H1 (cell line): ENCODE results near the gene DUOXA1. TPM values are rescaled to one million over a fixed set of nuclear protein-coding genes. Genes with fewer than 3 reads are reported as not detected.

Experiments used
- CTCF ChIA-PET: fragments of 300-600 bp; sonication (Branson Sonifier 250); formaldehyde crosslinking; loops from one replicate; lab custom pipeline; 2021; ENCODE audit not compliant: partially characterized antibody; lab: Charles Lee
- POLR2A ChIA-PET: fragments of 300-600 bp; sonication (Branson Sonifier 250); formaldehyde crosslinking; loops from one replicate; lab custom pipeline; 2021; ENCODE audit warnings: inconsistent platforms; ENCODE audit not compliant: partially characterized antibody; lab: Charles Lee
- DNase-seq, 2 experiments: peaks; one replicate each; pipeline versions ENCODE4 v3.0.0 to v3.0.0-alpha.2; 2010 to 2022; ENCODE audit warnings: low spot score in 2 of 2, low read depth in 1 of 2, mixed read lengths in 1 of 2
- FAIRE-seq: peaks from 2 replicates; lab custom pipeline; 2011; peaks lifted over from hg19 to GRCh38; lab: Jason Lieb, UNC
- H2AFZ ChIP-seq: 2 replicates; pipeline ENCODE4 v1.8.1; 2012; ENCODE audit warnings: low read length, inconsistent platforms
- H2AK5ac ChIP-seq: 2 replicates; pipeline ENCODE4 v1.6.1; 2013; ENCODE audit warnings: low read depth, low read length
- H2BK120ac ChIP-seq: replicated peaks from 2 replicates; pipeline ENCODE3; 2013; ENCODE audit warnings: low read depth, low read length, inconsistent platforms
- H2BK12ac ChIP-seq: 2 replicates; pipeline ENCODE4 v1.6.1; 2013; ENCODE audit warnings: low read depth, low read length
- H2BK15ac ChIP-seq: 2 replicates; pipeline ENCODE4 v1.6.1; 2013; ENCODE audit warnings: low read length
- H2BK20ac ChIP-seq: 2 replicates; pipeline ENCODE4 v1.6.1; 2013; ENCODE audit warnings: low read length
- H2BK5ac ChIP-seq: 2 replicates; pipeline ENCODE4 v1.6.1; 2013; ENCODE audit warnings: low read depth, low read length
- H3K14ac ChIP-seq: 2 replicates; pipeline ENCODE4 v1.6.1; 2013; ENCODE audit warnings: inconsistent platforms; ENCODE audit not compliant: insufficient read length
- H3K18ac ChIP-seq: 2 replicates; pipeline ENCODE4 v1.6.1; 2013; ENCODE audit warnings: low read length; ENCODE audit errors: extremely low read depth
- H3K23ac ChIP-seq: 2 replicates; pipeline ENCODE4 v1.6.1; 2013; ENCODE audit warnings: inconsistent platforms; ENCODE audit not compliant: insufficient read length
- H3K23me2 ChIP-seq: 2 replicates; pipeline ENCODE4 v1.6.1; 2013; ENCODE audit warnings: low read depth, low read length
- H3K27ac ChIP-seq: 2 replicates; pipeline ENCODE4 v1.6.1; 2011; ENCODE audit warnings: low read depth, low read length, inconsistent platforms
- H3K27me3 ChIP-seq, 4 experiments: replicated peaks in 1 of 4; 1 replicate in 1 of 4; 2 replicates in 3 of 4; pipeline versions ENCODE4 v1.6.1 to v1.8.1; 2011 to 2013; ENCODE audit warnings: low read length in 3 of 4, mild to moderate bottlenecking in 3 of 4, inconsistent platforms in 2 of 4, mixed read lengths in 2 of 4, moderate library complexity in 1 of 4; ENCODE audit not compliant: control insufficient read depth in 3 of 4, insufficient read depth in 3 of 4; ENCODE audit errors: extremely low read depth in 1 of 4
- H3K36me3 ChIP-seq, 4 experiments: 2 replicates each; pipeline versions ENCODE4 v1.6.1 to v1.8.1; 2011 to 2013; ENCODE audit warnings: mild to moderate bottlenecking in 4 of 4, low read length in 3 of 4, moderate library complexity in 2 of 4, control low read depth in 1 of 4, inconsistent platforms in 1 of 4; ENCODE audit not compliant: insufficient read depth in 4 of 4, control insufficient read depth in 2 of 4
- H3K4ac ChIP-seq: replicated peaks from 2 replicates; pipeline ENCODE3; 2013; ENCODE audit warnings: low read length, low read depth, mixed read lengths, inconsistent platforms; ENCODE audit not compliant: insufficient read length
- H3K4me1 ChIP-seq, 4 experiments: replicated peaks in 1 of 4; 1 replicate in 1 of 4; 2 replicates in 3 of 4; pipeline versions ENCODE4 v1.6.1 to v1.8.1; 2011 to 2013; ENCODE audit warnings: low read length in 3 of 4, inconsistent platforms in 2 of 4, mixed read lengths in 1 of 4; ENCODE audit not compliant: insufficient read depth in 4 of 4, control insufficient read depth in 3 of 4
- H3K4me2 ChIP-seq, 2 experiments: 2 replicates each; pipeline versions ENCODE4 v1.6.1 to v1.8.1; 2011 to 2013; ENCODE audit warnings: low read depth in 2 of 2, low read length in 2 of 2, control low read depth in 1 of 2, inconsistent platforms in 1 of 2, mild to moderate bottlenecking in 1 of 2; ENCODE audit not compliant: insufficient read depth in 1 of 2
- H3K4me3 ChIP-seq, 4 experiments: fragments of 200-600, 300-600 bp in 1 of 4; sonication (generic), shearing (Covaris generic), sonication (Bioruptor Twin) in 1 of 4; 2 replicates each; pipeline versions ENCODE4 v1.5.1 to v1.8.1; 2011 to 2016; ENCODE audit warnings: low read length in 4 of 4, low read depth in 3 of 4, control low read depth in 2 of 4, inconsistent platforms in 2 of 4, mild to moderate bottlenecking in 2 of 4, mixed read lengths in 1 of 4, moderate library complexity in 1 of 4; ENCODE audit not compliant: insufficient read depth in 2 of 4; ENCODE audit errors: extremely low read depth in 1 of 4
- H3K56ac ChIP-seq: replicated peaks from 2 replicates; pipeline ENCODE3; 2013; ENCODE audit warnings: low read depth, mild to moderate bottlenecking, mixed read lengths, low read length, inconsistent platforms; ENCODE audit not compliant: insufficient read length
- H3K79me1 ChIP-seq: 2 replicates; pipeline ENCODE4 v1.6.1; 2013; ENCODE audit warnings: low read depth, low read length, control low read depth
- H3K79me2 ChIP-seq, 2 experiments: 2 replicates each; pipeline versions ENCODE4 v1.6.1 to v1.8.1; 2012 to 2013; ENCODE audit warnings: low read length in 2 of 2, mild to moderate bottlenecking in 2 of 2, inconsistent platforms in 1 of 2; ENCODE audit not compliant: insufficient read depth in 2 of 2, control insufficient read depth in 1 of 2
- H3K9ac ChIP-seq, 4 experiments: replicated peaks in 1 of 4; 1 replicate in 1 of 4; 2 replicates in 3 of 4; pipeline versions ENCODE4 v1.6.1 to v1.8.1; 2011 to 2013; ENCODE audit warnings: low read depth in 3 of 4, low read length in 3 of 4, control low read depth in 2 of 4, mild to moderate bottlenecking in 2 of 4, moderate library complexity in 2 of 4, inconsistent platforms in 1 of 4; ENCODE audit errors: extremely low read depth in 1 of 4
- H3K9me3 ChIP-seq, 2 experiments: 2 replicates each; pipeline versions ENCODE4 v1.6.1 to v1.8.1; 2012 to 2013; ENCODE audit warnings: mild to moderate bottlenecking in 2 of 2, moderate library complexity in 2 of 2, control low read depth in 1 of 2, inconsistent platforms in 1 of 2, low read depth in 1 of 2, low read length in 1 of 2, mixed read lengths in 1 of 2; ENCODE audit not compliant: insufficient read depth in 2 of 2
- H4K20me1 ChIP-seq, 2 experiments: replicated peaks in 1 of 2; 2 replicates each; pipeline versions ENCODE3 to v1.8.1; 2011 to 2013; ENCODE audit warnings: inconsistent platforms in 2 of 2, low read length in 2 of 2, mild to moderate bottlenecking in 1 of 2; ENCODE audit not compliant: insufficient read depth in 2 of 2, control insufficient read depth in 1 of 2
- H4K5ac ChIP-seq: 2 replicates; pipeline ENCODE4 v1.6.1; 2013; ENCODE audit warnings: low read length, low read depth, mixed read lengths, inconsistent platforms; ENCODE audit not compliant: insufficient read length
- H4K8ac ChIP-seq: 2 replicates; pipeline ENCODE4 v1.8.0; 2013; ENCODE audit warnings: mild to moderate bottlenecking, moderate library complexity, low read length, inconsistent platforms; ENCODE audit not compliant: insufficient read depth; ENCODE audit errors: extremely low read depth
- H4K91ac ChIP-seq: replicated peaks from 2 replicates; pipeline ENCODE3; 2013; ENCODE audit warnings: low read length, mixed read lengths, inconsistent platforms; ENCODE audit not compliant: insufficient read length
- EGR1 ChIP-seq: IDR thresholded peaks from 2 replicates; pipeline ENCODE4 v1.6.1; 2011; ENCODE audit warnings: low read depth, low read length, borderline replicate concordance
- JUN ChIP-seq: IDR thresholded peaks from 2 replicates; pipeline ENCODE4 v1.6.1; 2011; ENCODE audit warnings: low read depth, mild to moderate bottlenecking, improper control_type of control experiment, low read length
- WGBS, 2 experiments: shearing (Covaris generic) in 1 of 2; methylation state at CpG; one replicate each; pipeline versions ENCODE4 v1.1.6 to v1.1.7; 2013 to 2015; ENCODE audit warnings: low lambda C conversion rate in 2 of 2, mixed read lengths in 2 of 2, inconsistent platforms in 1 of 2, low coverage in 1 of 2, missing lambda C conversion rate in 1 of 2; ENCODE audit not compliant: insufficient replicate concordance in 2 of 2, insufficient coverage in 1 of 2, insufficient read length in 1 of 2; ENCODE audit errors: extremely low coverage in 1 of 2, missing lambda C conversion rate in 1 of 2; 5-methylcytosine and 5-hydroxymethylcytosine counted together
- polyA plus RNA-seq, 7 experiments: library from polyadenylated mRNA; depleted of rRNA in 3 of 7; stranded (reverse) in 5 of 7; unstranded in 2 of 7; fragments of >200 nt in 5 of 7; fragments of 200-250 nt in 2 of 7; gene quantifications; 1 replicate in 5 of 7; 2 replicates in 1 of 7; 4 replicates in 1 of 7; pipeline versions ENCODE4 v1.2.1 to v1.2.3, GENCODE V29; 2011 to 2013; ENCODE audit warnings: missing spikeins in 2 of 7, mixed read lengths in 2 of 7
- total RNA-seq: library from RNA; stranded (reverse); fragmentation: NEBNext Ultra II Directional; extraction: Animal tissue kit (Norgen Biotek cat#: 25700); gene quantifications from 2 replicates; pipeline ENCODE4 v1.2.1, GENCODE V29; 2021

DUOXA1 gene
- total and polyA plus RNA-seq, 2 of the 8 experiments (the other 6 are each of a cell fraction or from before 2014, with no cell fraction given): 0.18 TPM; not detected in 1

- no peak overlapping the region for H4K8ac ChIP-seq
- H2AFZ ChIP-seq: no peak overlapping the region
- FAIRE-seq: no peak
- ChIA-PET POLR2A (interaction anchor here (1.3 kb wide), 1 partner anchor 9 kb away, joined by 3 read pairs; no protein-coding TSS in a partner anchor), CTCF (interaction anchor here (0.7 to 10.1 kb wide), 8 partner anchors 8 to 51 kb away, joined by 3 to 57 read pairs (median 6); no protein-coding TSS in a partner anchor)
- no peak overlapping the region for H2BK15ac ChIP-seq
- H3K14ac ChIP-seq: no peak overlapping the region
- H2BK12ac ChIP-seq: no peak overlapping the region
- H2BK20ac ChIP-seq: no peak overlapping the region
- H3K56ac ChIP-seq: no peak overlapping the region
- no peaks in the 10 kb centered on the region for H3K23me2 ChIP-seq
- H3K79me1 ChIP-seq: no peaks in the 10 kb centered on the region; the same call in 1 of the 2 replicates
- no peak overlapping the region for H3K4me2 ChIP-seq
- H3K4ac ChIP-seq: no peak overlapping the region
- no peak overlapping the region for H4K5ac ChIP-seq
- H3K23ac ChIP-seq: no peak overlapping the region
- H2AK5ac ChIP-seq: no peak overlapping the region
- peaks cover 0 to 4% (median 1%) of the 10 kb centered on the region in 4 experiments; a peak in 3 of 7 replicates for H3K4me1 ChIP-seq
- H3K79me2 ChIP-seq: no peaks in the 10 kb centered on the region
- peaks cover 6 to 20% (median 13%) of the 10 kb centered on the region in 4 experiments for H3K27me3 ChIP-seq
- no peak overlapping the region for H2BK120ac ChIP-seq
- H2BK5ac ChIP-seq: no peak overlapping the region
- H4K91ac ChIP-seq: no peak overlapping the region
- no peaks in the 10 kb centered on the region for H3K36me3 ChIP-seq
- no peak overlapping the region for H3K4me3 ChIP-seq
- no peak for DNase-seq
- H3K9me3 ChIP-seq: no peaks in the 10 kb centered on the region
- H4K20me1 ChIP-seq: no peaks in the 10 kb centered on the region
- no peak overlapping the region for H3K27ac ChIP-seq
- no peak overlapping the region for H3K18ac ChIP-seq
- 80% methylated on average over 10 of the region's 10 CpGs; no CpG with 5 or more reads in 1 of the 2 experiments for WGBS, 2 experiments
- H3K9ac ChIP-seq: no peak overlapping the region
- TF ChIP-seq EGR1: no peak
- no peak for TF ChIP-seq JUN
Observed at GRCh38 chr15:45140557-45141250, 11.0 kb upstream of the DUOXA1 start.
